ENCODE results near the gene ELOVL1. TPM values are rescaled to one million over a fixed set of nuclear protein-coding genes. Genes with fewer than 3 reads are reported as not detected.

The ELOVL1 gene
- total RNA-seq, 2 donors from 2014 or later = 24.4 to 28.3 TPM

GRCh38 chr1:43314233-43314632, 53.6 kb downstream of the ELOVL1 start:
- Histone ChIP-seq H3K4me3 (ENCODE audit: low read length) (no peak overlapping the region), H3K9me3 (ENCODE audit: control insufficient read depth, low read length) (no peaks in the 10 kb centered on the region), H3K27ac (ENCODE audit: low read depth, low read length) (no peak overlapping the region), H3K9ac (ENCODE audit: extremely low read depth, low read length, poor library complexity, severe bottlenecking) (no peak overlapping the region), H3K36me3 (ENCODE audit: control insufficient read depth, insufficient read depth, low read length) (no peaks in the 10 kb centered on the region), H3K4me1 (ENCODE audit: control insufficient read depth, insufficient read depth, low read length) (no peaks in the 10 kb centered on the region), H3K27me3 (ENCODE audit: control insufficient read depth, insufficient read depth, low read length, poor library complexity, severe bottlenecking) (no peaks in the 10 kb centered on the region)
- Mint-ChIP-seq H3K36me3 (ENCODE audit: low read depth) (no peaks in the 10 kb centered on the region), H3K27ac (no peak overlapping the region), H3K4me3 (no peak overlapping the region), H3K4me1 (peaks cover 5% of the 10 kb centered on the region), H3K9me3 (no peaks in the 10 kb centered on the region), H3K27me3 (ENCODE audit: insufficient read depth) (peaks cover 3% of the 10 kb centered on the region)
- DNase-seq = no peak
- WGBS, 2 experiments (ENCODE audit: insufficient coverage in 1 of 2, insufficient read length in 1 of 2) = 95 to 100% methylated on average over 1 to 5 of the region's 5 CpGs
- TF ChIP-seq, protein P1, sequence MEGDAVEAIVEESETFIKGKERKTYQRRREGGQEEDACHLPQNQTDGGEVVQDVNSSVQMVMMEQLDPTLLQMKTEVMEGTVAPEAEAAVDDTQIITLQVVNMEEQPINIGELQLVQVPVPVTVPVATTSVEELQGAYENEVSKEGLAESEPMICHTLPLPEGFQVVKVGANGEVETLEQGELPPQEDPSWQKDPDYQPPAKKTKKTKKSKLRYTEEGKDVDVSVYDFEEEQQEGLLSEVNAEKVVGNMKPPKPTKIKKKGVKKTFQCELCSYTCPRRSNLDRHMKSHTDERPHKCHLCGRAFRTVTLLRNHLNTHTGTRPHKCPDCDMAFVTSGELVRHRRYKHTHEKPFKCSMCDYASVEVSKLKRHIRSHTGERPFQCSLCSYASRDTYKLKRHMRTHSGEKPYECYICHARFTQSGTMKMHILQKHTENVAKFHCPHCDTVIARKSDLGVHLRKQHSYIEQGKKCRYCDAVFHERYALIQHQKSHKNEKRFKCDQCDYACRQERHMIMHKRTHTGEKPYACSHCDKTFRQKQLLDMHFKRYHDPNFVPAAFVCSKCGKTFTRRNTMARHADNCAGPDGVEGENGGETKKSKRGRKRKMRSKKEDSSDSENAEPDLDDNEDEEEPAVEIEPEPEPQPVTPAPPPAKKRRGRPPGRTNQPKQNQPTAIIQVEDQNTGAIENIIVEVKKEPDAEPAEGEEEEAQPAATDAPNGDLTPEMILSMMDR (conservative IDR thresholded peaks at IDR 0.05) = no peak

DNA sequence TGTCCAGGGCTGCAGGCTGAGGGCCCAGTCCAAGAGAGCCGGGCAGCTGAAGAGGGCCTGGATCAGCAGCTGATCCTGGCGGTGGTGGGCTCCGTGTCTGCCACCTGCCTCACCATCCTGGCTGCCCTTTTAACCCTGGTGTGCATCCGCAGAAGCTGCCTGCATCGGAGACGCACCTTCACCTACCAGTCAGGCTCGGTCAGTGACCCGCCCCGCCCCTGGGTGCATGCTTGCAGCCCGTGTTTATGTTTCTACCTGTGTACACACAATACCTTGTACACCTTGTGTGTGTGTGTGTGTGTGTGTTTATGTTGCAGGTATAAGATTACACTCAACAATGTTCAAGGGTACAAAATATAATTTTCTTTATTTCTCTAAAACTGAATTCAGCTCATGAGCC, 54.0 kb downstream of the ELOVL1 start:
- Histone ChIP-seq H3K4me1 (ENCODE audit: control insufficient read depth, insufficient read depth, low read length) (no peaks in the 10 kb centered on the region), H3K9me3 (ENCODE audit: control insufficient read depth, low read length) (no peaks in the 10 kb centered on the region), H3K36me3 (ENCODE audit: control insufficient read depth, insufficient read depth, low read length) (no peaks in the 10 kb centered on the region), H3K27ac (ENCODE audit: low read depth, low read length) (no peak overlapping the region), H3K4me3 (ENCODE audit: low read length) (no peak overlapping the region), H3K27me3 (ENCODE audit: control insufficient read depth, insufficient read depth, low read length, poor library complexity, severe bottlenecking) (no peaks in the 10 kb centered on the region), H3K9ac (ENCODE audit: extremely low read depth, low read length, poor library complexity, severe bottlenecking) (no peak overlapping the region)
- TF ChIP-seq, protein P1 (conservative IDR thresholded peaks at IDR 0.05) = no peak
- H3K27ac Mint-ChIP-seq = no peak overlapping the region
- H3K9me3 Mint-ChIP-seq = no peaks in the 10 kb centered on the region
- H3K36me3 Mint-ChIP-seq (ENCODE audit: low read depth) = no peaks in the 10 kb centered on the region
- 98 to 100% methylated on average over 3 to 9 of the region's 10 CpGs for WGBS, 2 experiments (ENCODE audit: insufficient coverage in 1 of 2, insufficient read length in 1 of 2)
- H3K4me3 Mint-ChIP-seq = no peak overlapping the region
- no peak for DNase-seq
- peaks cover 3% of the 10 kb centered on the region for H3K27me3 Mint-ChIP-seq (ENCODE audit: insufficient read depth)
- H3K4me1 Mint-ChIP-seq = peaks cover 5% of the 10 kb centered on the region

Small RNAs within 50 kb of the gene (microRNA-seq; reads per million reads assigned to microRNA genes)
- 0.44 reads per million for gene MIR6734 (ENCODE audit: borderline microRNAs expressed)

Other genes starting within 250 kb of the ELOVL1 start
- 10 to 100 TPM; 50.2 to 51.7 TPM for gene EBNA1BP2, start 195.7 kb downstream of the ELOVL1 start, total RNA-seq
- under 1 TPM; 0.82 to 0.90 TPM for gene CFAP57, start 195.7 kb downstream of the ELOVL1 start, total RNA-seq
- 10 to 100 TPM; 11.7 to 16.6 TPM for gene TMEM125, start 98.0 kb downstream of the ELOVL1 start, total RNA-seq
- gene C1orf210, start 82.4 kb downstream of the ELOVL1 start, total RNA-seq = 10 to 100 TPM in 1 of 2 donors, 1 to 10 TPM in 1; 9.7 to 17.9 TPM
- gene TIE1, start 67.0 kb downstream of the ELOVL1 start, total RNA-seq = under 1 TPM; 0.40 to 0.99 TPM
- 1 to 10 TPM in 1 of 2 donors, under 1 TPM in 1; 0.64 to 1.2 TPM for gene MPL, start 30.2 kb downstream of the ELOVL1 start, total RNA-seq
- gene CDC20, start 9.0 kb downstream of the ELOVL1 start, total RNA-seq = 100 to 1,000 TPM; 126 to 149 TPM
- 10 to 100 TPM; 16.1 to 18.8 TPM for gene MED8, start 21.8 kb upstream of the ELOVL1 start, total RNA-seq
- 10 to 100 TPM; 55.6 to 59.7 TPM for gene SZT2, start 21.9 kb upstream of the ELOVL1 start, total RNA-seq
- gene HYI, start 85.9 kb upstream of the ELOVL1 start, total RNA-seq = 10 to 100 TPM; 34.4 to 34.8 TPM
- 100 to 1,000 TPM; 203 to 250 TPM for gene PTPRF, start 162.9 kb upstream of the ELOVL1 start, total RNA-seq

Measured in endodermal cell (in vitro differentiated cells).